ENCODE results near the gene THBS1. TPM values are rescaled to one million over a fixed set of nuclear protein-coding genes. Genes with fewer than 3 reads are reported as not detected.

Gene THBS1
- total RNA-seq, 1 donor from 2014 or later, result 725 TPM

- Histone ChIP-seq H3K27ac (no peak overlapping the region), H3K27me3 (no peaks in the 10 kb centered on the region), H3K36me3 (peaks cover 31 to 93% of the 10 kb centered on the region in 2 donors), H3K4me1 (no peaks in the 10 kb centered on the region), H3K9me3 (no peaks in the 10 kb centered on the region), H3K4me3 (no peak overlapping the region)
- intact Hi-C loops (cut with DNase I), result loop anchor here (10.0 kb wide), 1 partner anchor 165 kb away; no protein-coding TSS in a partner anchor
- DNase-seq (ENCODE audit: low spot score in 2 of 2), result no peak
- TF ChIP-seq CTCF (IDR thresholded peaks at IDR 0.05), result no peak
Measured at GRCh38 chr15:39589815-39590644, 9.2 kb downstream of the THBS1 start.

- H3K9me3 ChIP-seq, result no peaks in the 10 kb centered on the region
- no peak for TF ChIP-seq CTCF (IDR thresholded peaks at IDR 0.05)
- intact Hi-C loops (cut with DNase I), result loop anchor here (10.0 kb wide), 1 partner anchor 163 kb away; no protein-coding TSS in a partner anchor
- H3K27me3 ChIP-seq, result no peaks in the 10 kb centered on the region
- DNase-seq (ENCODE audit: low spot score in 2 of 2), result no peak
- peaks cover 22 to 91% of the 10 kb centered on the region in 2 donors for H3K36me3 ChIP-seq
- H3K4me3 ChIP-seq, result no peak overlapping the region
- no peaks in the 10 kb centered on the region for H3K4me1 ChIP-seq
- H3K27ac ChIP-seq, result no peak overlapping the region
Measured at GRCh38 chr15:39591141-39591895, 10.4 kb downstream of the THBS1 start.

DNA sequence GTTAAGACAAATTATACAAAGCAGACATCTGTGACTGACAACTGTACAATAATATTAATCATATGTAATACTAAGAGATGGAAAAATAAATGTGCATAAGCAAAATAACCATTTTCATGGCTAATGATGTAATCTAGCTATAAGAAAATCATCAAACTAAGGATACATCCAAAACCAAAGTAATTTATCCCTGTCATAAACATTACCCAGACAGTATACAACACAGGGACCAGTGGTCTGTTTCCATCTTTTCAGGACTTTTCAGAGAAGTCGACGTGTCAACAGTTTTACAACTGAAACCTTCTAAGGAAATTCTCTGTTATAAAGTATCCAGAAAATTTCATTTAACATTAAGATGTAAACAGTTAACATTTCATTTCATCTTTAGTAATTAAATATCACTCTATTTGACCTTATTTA lies 11.0 kb downstream of the THBS1 start:
- no peak overlapping the region for H3K4me3 ChIP-seq
- no peaks in the 10 kb centered on the region for H3K9me3 ChIP-seq
- TF ChIP-seq CTCF (IDR thresholded peaks at IDR 0.05), result no peak
- no peaks in the 10 kb centered on the region for H3K4me1 ChIP-seq
- DNase-seq (ENCODE audit: low spot score in 2 of 2), result no peak
- intact Hi-C loops (cut with DNase I), result loop anchor here (10.0 kb wide), 1 partner anchor 163 kb away; no protein-coding TSS in a partner anchor
- H3K36me3 ChIP-seq, result peaks cover 22 to 87% of the 10 kb centered on the region in 2 donors
- no peak overlapping the region for H3K27ac ChIP-seq
- no peaks in the 10 kb centered on the region for H3K27me3 ChIP-seq

- Histone ChIP-seq H3K36me3 (peaks cover 22 to 82% of the 10 kb centered on the region in 2 donors), H3K4me1 (no peaks in the 10 kb centered on the region), H3K27ac (no peak overlapping the region), H3K9me3 (no peaks in the 10 kb centered on the region), H3K27me3 (no peaks in the 10 kb centered on the region), H3K4me3 (no peak overlapping the region)
- DNase-seq (ENCODE audit: low spot score in 2 of 2), result no peak
- no peak for TF ChIP-seq CTCF (IDR thresholded peaks at IDR 0.05)
- intact Hi-C loops (cut with DNase I), result loop anchor here (10.0 kb wide), 1 partner anchor 162 kb away; no protein-coding TSS in a partner anchor
Measured at GRCh38 chr15:39592500-39592899, 11.6 kb downstream of the THBS1 start.

- Histone ChIP-seq H3K27me3 (no peaks in the 10 kb centered on the region), H3K27ac (no peak overlapping the region), H3K4me3 (no peak overlapping the region), H3K36me3 (peaks cover 20 to 76% of the 10 kb centered on the region in 2 donors), H3K4me1 (no peaks in the 10 kb centered on the region), H3K9me3 (no peaks in the 10 kb centered on the region)
- intact Hi-C loops (cut with DNase I), result loop anchor here (10.0 kb wide), 1 partner anchor 162 kb away; no protein-coding TSS in a partner anchor
- no peak for TF ChIP-seq CTCF (IDR thresholded peaks at IDR 0.05)
- no peak for DNase-seq (ENCODE audit: low spot score in 2 of 2)
Measured at GRCh38 chr15:39593071-39593655, 12.3 kb downstream of the THBS1 start.
